CD14-positive monocyte (primary cell): ENCODE measurements around the gene OTOG. TPM values are rescaled to one million over a fixed set of nuclear protein-coding genes. Genes with fewer than 3 reads are reported as not detected.

Experiments
- DNase-seq, 3 donors: peaks; one replicate each; pipeline ENCODE4 v3.0.0-alpha.2; 2011 to 2022
- H2AFZ ChIP-seq: 2 replicates; pipeline ENCODE4 v1.6.0; 2012; ENCODE audit warnings: mild to moderate bottlenecking, low read depth, low read length, inconsistent platforms; ENCODE audit not compliant: insufficient read depth, poor library complexity, severe bottlenecking
- H3K27ac ChIP-seq, 2 donors: 1 replicate in 1 of 2; 2 replicates in 1 of 2; pipeline ENCODE4 v1.5.1; 2012 to 2013; ENCODE audit warnings: low read length in 2 of 2, control low read depth in 1 of 2, inconsistent platforms in 1 of 2, low read depth in 1 of 2, mild to moderate bottlenecking in 1 of 2
- H3K27me3 ChIP-seq, 2 donors: one replicate each; pipeline versions ENCODE4 v1.6.0 to v1.6.1; 2011 to 2013; ENCODE audit warnings: low read length in 2 of 2; ENCODE audit not compliant: control insufficient read depth in 2 of 2, insufficient read depth in 2 of 2
- H3K36me3 ChIP-seq, 2 donors: replicated peaks in 1 of 2; 1 replicate in 1 of 2; 2 replicates in 1 of 2; pipeline versions ENCODE4 v1.5.1 to v1.6.1; 2012 to 2013; ENCODE audit warnings: low read length in 2 of 2, control low read depth in 1 of 2, inconsistent platforms in 1 of 2, mild to moderate bottlenecking in 1 of 2; ENCODE audit not compliant: insufficient read depth in 2 of 2, control insufficient read depth in 1 of 2
- H3K4me1 ChIP-seq, 2 donors: 1 replicate in 1 of 2; 2 replicates in 1 of 2; pipeline versions ENCODE4 v1.5.1 to v1.6.1; 2012 to 2013; ENCODE audit warnings: low read length in 2 of 2, control low read depth in 1 of 2, inconsistent platforms in 1 of 2, mild to moderate bottlenecking in 1 of 2, moderate library complexity in 1 of 2; ENCODE audit not compliant: insufficient read depth in 2 of 2, control insufficient read depth in 1 of 2
- H3K4me2 ChIP-seq: replicated peaks from 2 replicates; pipeline ENCODE3; 2012; ENCODE audit warnings: low read length, moderate library complexity, mild to moderate bottlenecking; ENCODE audit not compliant: poor library complexity, severe bottlenecking; ENCODE audit errors: extremely low read depth
- H3K4me3 ChIP-seq, 3 experiments: fragments of 200-600 bp in 1 of 3; sonication (generic) in 1 of 3; replicated peaks in 1 of 3; 1 replicate in 2 of 3; 2 replicates in 1 of 3; pipeline ENCODE4 v1.5.1; 2011 to 2013; ENCODE audit warnings: low read length in 3 of 3, mild to moderate bottlenecking in 3 of 3, control low read depth in 2 of 3, low read depth in 2 of 3, inconsistent platforms in 1 of 3, moderate library complexity in 1 of 3
- H3K79me2 ChIP-seq: 2 replicates; pipeline ENCODE4 v1.6.0; 2012; ENCODE audit warnings: mild to moderate bottlenecking, control low read depth, inconsistent platforms, low read length, moderate library complexity; ENCODE audit not compliant: insufficient read depth
- H3K9ac ChIP-seq: 2 replicates; pipeline ENCODE4 v1.6.0; 2017; ENCODE audit warnings: low read length, mild to moderate bottlenecking; ENCODE audit not compliant: insufficient read depth, poor library complexity, severe bottlenecking
- H3K9me3 ChIP-seq, 2 donors: replicated peaks in 1 of 2; 1 replicate in 1 of 2; 2 replicates in 1 of 2; pipeline versions ENCODE4 v1.5.1 to v1.6.1; 2012 to 2013; ENCODE audit warnings: low read length in 2 of 2, control low read depth in 1 of 2; ENCODE audit not compliant: control insufficient read depth in 1 of 2, insufficient read depth in 1 of 2
- H4K20me1 ChIP-seq: 2 replicates; pipeline ENCODE4 v1.6.0; 2012; ENCODE audit warnings: mild to moderate bottlenecking, low read length, control low read depth, moderate library complexity; ENCODE audit not compliant: insufficient read depth
- H3K27ac Mint-ChIP-seq, 7 donors: one replicate each; pipeline ENCODE4 v1.8.0; 2020; ENCODE audit warnings: mild to moderate bottlenecking in 7 of 7, mixed read lengths in 7 of 7, moderate library complexity in 6 of 7, inconsistent platforms in 2 of 7
- H3K27me3 Mint-ChIP-seq, 3 donors: one replicate each; pipeline ENCODE4 v1.8.0; 2021 to 2022; ENCODE audit warnings: low read depth in 3 of 3, mild to moderate bottlenecking in 3 of 3, mixed read lengths in 3 of 3, moderate library complexity in 3 of 3, inconsistent platforms in 1 of 3
- H3K36me3 Mint-ChIP-seq, 2 donors: one replicate each; pipeline ENCODE4 v1.8.0; 2020; ENCODE audit warnings: mixed read lengths in 2 of 2, inconsistent platforms in 1 of 2, mild to moderate bottlenecking in 1 of 2
- H3K4me1 Mint-ChIP-seq: one replicate; pipeline ENCODE4 v1.8.0; 2020; ENCODE audit warnings: mild to moderate bottlenecking, mixed read lengths
- H3K4me3 Mint-ChIP-seq, 2 donors: one replicate each; pipeline ENCODE4 v1.8.0; 2020; ENCODE audit warnings: mild to moderate bottlenecking in 2 of 2, mixed read lengths in 2 of 2, moderate library complexity in 1 of 2
- H3K9me3 Mint-ChIP-seq, 7 donors: one replicate each; pipeline ENCODE4 v1.8.0; 2020 to 2022; ENCODE audit warnings: mixed read lengths in 7 of 7, mild to moderate bottlenecking in 6 of 7, moderate library complexity in 6 of 7, inconsistent platforms in 2 of 7
- WGBS: methylation state at CpG from one replicate; pipeline ENCODE4 v1.1.5; 2013; ENCODE audit warnings: missing lambda C conversion rate; ENCODE audit not compliant: insufficient coverage; 5-methylcytosine and 5-hydroxymethylcytosine counted together
- intact Hi-C, 2 donors: fragments of 100-400 bp; cut with micrococcal nuclease; formaldehyde crosslinking; loops; one replicate each; pipeline versions ENCODE4 v1.15.0 to v1.15.1; 2023
- polyA plus RNA-seq, 3 donors: library from polyadenylated mRNA; depleted of rRNA in 1 of 3; unstranded in 2 of 3; stranded (reverse) in 1 of 3; fragments of 300-500 nt in 2 of 3; fragments of >200 nt in 1 of 3; fragmentation: Illumina TruSeq in 2 of 3; gene quantifications; 1 replicate in 2 of 3; 2 replicates in 1 of 3; pipeline ENCODE4 v1.2.3, GENCODE V29; 2012 to 2021
- TF ChIP-seq, protein P1 (sequence below): fragments of 200-600 bp; IDR thresholded peaks from one replicate; pipeline ENCODE4 v1.8.0; 2022; ENCODE audit warnings: antibody characterized with exemption, mild to moderate bottlenecking

The OTOG gene
- polyA plus RNA-seq, 3 donors, result not detected

DNA sequence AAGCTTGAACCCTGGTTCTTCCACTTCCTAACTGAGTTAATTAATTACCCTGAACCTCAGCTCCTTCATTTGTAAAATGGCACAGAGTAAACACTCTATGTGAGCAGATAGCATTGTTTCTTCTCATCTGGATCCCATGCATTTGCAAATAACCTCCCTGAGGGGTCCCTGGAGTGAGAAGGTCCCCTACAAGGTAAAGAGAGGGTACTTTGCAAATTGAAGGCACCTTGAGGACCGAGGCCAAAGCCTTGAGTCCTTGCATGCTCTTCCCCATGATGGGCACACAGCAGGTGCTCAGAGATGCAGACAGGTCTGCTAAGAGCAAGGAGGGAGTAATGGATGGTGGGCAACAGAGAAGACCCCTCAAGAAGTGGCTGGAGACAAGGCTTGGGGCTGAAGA lies 33.2 kb downstream of the OTOG start:
- H3K27ac Mint-ChIP-seq, result no peak overlapping the region
- TF ChIP-seq, protein P1, sequence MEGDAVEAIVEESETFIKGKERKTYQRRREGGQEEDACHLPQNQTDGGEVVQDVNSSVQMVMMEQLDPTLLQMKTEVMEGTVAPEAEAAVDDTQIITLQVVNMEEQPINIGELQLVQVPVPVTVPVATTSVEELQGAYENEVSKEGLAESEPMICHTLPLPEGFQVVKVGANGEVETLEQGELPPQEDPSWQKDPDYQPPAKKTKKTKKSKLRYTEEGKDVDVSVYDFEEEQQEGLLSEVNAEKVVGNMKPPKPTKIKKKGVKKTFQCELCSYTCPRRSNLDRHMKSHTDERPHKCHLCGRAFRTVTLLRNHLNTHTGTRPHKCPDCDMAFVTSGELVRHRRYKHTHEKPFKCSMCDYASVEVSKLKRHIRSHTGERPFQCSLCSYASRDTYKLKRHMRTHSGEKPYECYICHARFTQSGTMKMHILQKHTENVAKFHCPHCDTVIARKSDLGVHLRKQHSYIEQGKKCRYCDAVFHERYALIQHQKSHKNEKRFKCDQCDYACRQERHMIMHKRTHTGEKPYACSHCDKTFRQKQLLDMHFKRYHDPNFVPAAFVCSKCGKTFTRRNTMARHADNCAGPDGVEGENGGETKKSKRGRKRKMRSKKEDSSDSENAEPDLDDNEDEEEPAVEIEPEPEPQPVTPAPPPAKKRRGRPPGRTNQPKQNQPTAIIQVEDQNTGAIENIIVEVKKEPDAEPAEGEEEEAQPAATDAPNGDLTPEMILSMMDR, result no peak
- WGBS, result 88% methylated on average over 1 of the region's 1 CpG
- DNase-seq, result no peak
- no peak overlapping the region for H2AFZ ChIP-seq
- no peaks in the 10 kb centered on the region for H3K9me3 ChIP-seq
- no peaks in the 10 kb centered on the region for H3K4me1 Mint-ChIP-seq
- no peak overlapping the region for H3K4me3 ChIP-seq
- H3K4me3 Mint-ChIP-seq, result no peak overlapping the region
- intact Hi-C loops, result no loop called here
- H3K36me3 ChIP-seq, result no peaks in the 10 kb centered on the region
- no peak overlapping the region for H3K4me2 ChIP-seq
- H3K4me1 ChIP-seq, result no peaks in the 10 kb centered on the region
- no peaks in the 10 kb centered on the region for H3K79me2 ChIP-seq
- no peaks in the 10 kb centered on the region for H3K36me3 Mint-ChIP-seq
- H3K9me3 Mint-ChIP-seq, result peaks cover 0 to 4% (median 0%) of the 10 kb centered on the region in 7 donors
- no peaks in the 10 kb centered on the region for H3K27me3 ChIP-seq
- H3K27ac ChIP-seq, result no peak overlapping the region
- no peaks in the 10 kb centered on the region for H4K20me1 ChIP-seq
- peaks cover under 1 to 7% (median 1%) of the 10 kb centered on the region in 3 donors for H3K27me3 Mint-ChIP-seq
- H3K9ac ChIP-seq, result no peak overlapping the region

DNA sequence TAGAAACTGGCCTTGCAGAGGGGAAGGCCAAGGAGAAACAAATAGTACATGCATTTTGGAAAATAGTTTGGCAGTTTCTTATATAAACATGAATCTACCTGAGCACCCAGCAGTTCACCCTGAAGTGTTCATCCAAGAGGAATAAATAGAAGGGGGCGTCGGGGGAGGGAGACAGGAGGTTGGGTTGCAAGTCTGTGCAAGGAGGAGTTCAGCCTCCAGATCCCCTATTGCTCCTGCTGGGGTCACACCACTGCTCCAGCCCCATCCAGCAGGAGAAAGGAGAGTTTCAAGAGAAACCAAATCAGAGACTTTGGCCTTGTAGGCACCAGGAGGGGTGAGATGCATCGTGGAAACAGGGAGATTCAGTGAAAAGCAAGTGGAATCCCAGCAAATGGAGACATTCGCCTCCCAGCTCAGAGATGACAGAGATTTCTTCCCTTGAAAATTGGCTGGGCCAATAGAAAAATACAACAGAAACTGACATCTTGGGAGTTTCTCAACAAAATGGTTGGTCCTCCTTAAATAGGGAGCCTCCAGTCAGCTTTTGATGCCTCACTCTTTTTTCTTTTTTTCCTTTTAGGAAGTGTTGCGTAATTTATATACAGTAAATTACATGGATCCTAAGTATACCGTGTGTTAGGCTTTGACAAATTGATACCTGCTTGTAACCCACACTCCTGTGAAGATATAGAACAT lies 34.1 kb downstream of the OTOG start:
- H3K27me3 Mint-ChIP-seq, result peaks cover 1 to 5% (median 3%) of the 10 kb centered on the region in 3 donors
- TF ChIP-seq, protein P1, result no peak
- H3K4me2 ChIP-seq, result no peak overlapping the region
- no peak overlapping the region for H3K9ac ChIP-seq
- no peak overlapping the region for H2AFZ ChIP-seq
- H4K20me1 ChIP-seq, result no peaks in the 10 kb centered on the region
- no peak for DNase-seq
- no peaks in the 10 kb centered on the region for H3K4me1 Mint-ChIP-seq
- no peak overlapping the region for H3K27ac ChIP-seq
- intact Hi-C loops, result no loop called here
- H3K9me3 Mint-ChIP-seq, result peaks cover 0 to 4% (median 0%) of the 10 kb centered on the region in 7 donors
- H3K27me3 ChIP-seq, result no peaks in the 10 kb centered on the region
- no peak overlapping the region for H3K4me3 ChIP-seq
- H3K9me3 ChIP-seq, result no peaks in the 10 kb centered on the region
- H3K27ac Mint-ChIP-seq, result no peak overlapping the region
- no peak overlapping the region for H3K4me3 Mint-ChIP-seq
- no peaks in the 10 kb centered on the region for H3K36me3 ChIP-seq
- H3K79me2 ChIP-seq, result no peaks in the 10 kb centered on the region
- H3K36me3 Mint-ChIP-seq, result no peaks in the 10 kb centered on the region
- WGBS, result 79% methylated on average over 2 of the region's 6 CpGs
- no peaks in the 10 kb centered on the region for H3K4me1 ChIP-seq
